Measurements from ENCODE around the gene FGD5. TPM values are rescaled to one million over a fixed set of nuclear protein-coding genes. Genes with fewer than 3 reads are reported as not detected.

Gene FGD5, protein sequence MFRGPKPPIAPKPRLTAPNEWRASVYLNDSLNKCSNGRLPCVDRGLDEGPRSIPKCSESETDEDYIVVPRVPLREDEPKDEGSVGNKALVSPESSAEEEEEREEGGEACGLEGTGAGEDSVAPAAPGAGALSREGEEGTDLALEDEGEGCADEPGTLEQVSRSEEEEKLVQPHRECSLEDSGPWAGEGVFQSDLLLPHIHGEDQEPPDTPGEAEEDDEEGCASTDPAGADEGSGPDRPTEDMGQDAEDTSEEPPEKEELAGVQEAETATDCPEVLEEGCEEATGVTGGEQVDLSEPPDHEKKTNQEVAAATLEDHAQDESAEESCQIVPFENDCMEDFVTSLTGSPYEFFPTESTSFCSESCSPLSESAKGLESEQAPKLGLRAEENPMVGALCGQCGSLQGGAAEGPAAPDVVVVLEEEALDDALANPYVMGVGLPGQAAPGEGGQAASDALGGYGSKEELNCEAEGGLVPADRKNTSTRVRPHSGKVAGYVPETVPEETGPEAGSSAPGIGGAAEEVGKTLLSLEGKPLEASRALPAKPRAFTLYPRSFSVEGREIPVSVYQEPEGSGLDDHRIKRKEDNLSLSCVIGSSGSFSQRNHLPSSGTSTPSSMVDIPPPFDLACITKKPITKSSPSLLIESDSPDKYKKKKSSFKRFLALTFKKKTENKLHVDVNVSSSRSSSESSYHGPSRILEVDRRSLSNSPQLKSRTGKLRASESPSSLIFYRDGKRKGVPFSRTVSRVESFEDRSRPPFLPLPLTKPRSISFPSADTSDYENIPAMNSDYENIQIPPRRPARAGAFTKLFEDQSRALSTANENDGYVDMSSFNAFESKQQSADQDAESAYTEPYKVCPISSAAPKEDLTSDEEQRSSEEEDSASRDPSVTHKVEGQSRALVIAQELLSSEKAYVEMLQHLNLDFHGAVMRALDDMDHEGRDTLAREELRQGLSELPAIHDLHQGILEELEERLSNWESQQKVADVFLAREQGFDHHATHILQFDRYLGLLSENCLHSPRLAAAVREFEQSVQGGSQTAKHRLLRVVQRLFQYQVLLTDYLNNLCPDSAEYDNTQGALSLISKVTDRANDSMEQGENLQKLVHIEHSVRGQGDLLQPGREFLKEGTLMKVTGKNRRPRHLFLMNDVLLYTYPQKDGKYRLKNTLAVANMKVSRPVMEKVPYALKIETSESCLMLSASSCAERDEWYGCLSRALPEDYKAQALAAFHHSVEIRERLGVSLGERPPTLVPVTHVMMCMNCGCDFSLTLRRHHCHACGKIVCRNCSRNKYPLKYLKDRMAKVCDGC (N-terminal part only)
- polyA plus RNA-seq (2013) = 26.0 TPM

GRCh38 chr3:14818804-14819500 is at the start of gene FGD5:
TSS of gene FGD5 (plus strand) at chr3:14818962. CDS start at chr3:14819072, 110 bp downstream.
- POLR2A ChIA-PET = no interaction called here
- CTCF ChIA-PET = interaction anchor here (0.6 to 5.1 kb wide), 6 partner anchors 8 to 81 kb away, joined by 3 to 28 read pairs (median 4); no protein-coding TSS in a partner anchor
- WGBS (ENCODE audit: insufficient coverage) = 97% methylated on average over 22 of the region's 25 CpGs

GRCh38 chr3:14769544-14770325 is 49.0 kb upstream of the FGD5 start:
- ChIA-PET CTCF (interaction anchor here (0.9 to 6.2 kb wide), 3 partner anchors 11 to 79 kb away, joined by 3 to 29 read pairs (median 4); no protein-coding TSS in a partner anchor), POLR2A (no interaction called here)
- 100% methylated on average over 8 of the region's 11 CpGs for WGBS (ENCODE audit: insufficient coverage)
- no peak overlapping the region for H3K27ac ChIP-seq (ENCODE audit: insufficient read depth in 1 of 2, low read depth in 1 of 2, low read length in 2 of 2, poor library complexity in 1 of 2, severe bottlenecking in 2 of 2)
- peaks cover 0 to 15% (median 2%) of the 10 kb centered on the region in 4 experiments for H3K4me1 ChIP-seq (ENCODE audit: control extremely low read depth in 1 of 4, control insufficient read depth in 4 of 4, insufficient read depth in 4 of 4, low read length in 3 of 4)
- H3K27me3 ChIP-seq (replicated peaks in 2 of 5; ENCODE audit: control insufficient read depth in 4 of 5, insufficient read depth in 5 of 5, low read length in 4 of 5) = no peaks in the 10 kb centered on the region
- H3K4me3 ChIP-seq (ENCODE audit: control insufficient read depth in 1 of 7, extremely low read depth in 1 of 7, insufficient read depth in 4 of 7, low read depth in 2 of 7, low read length in 6 of 7) = no peak overlapping the region
- DNase-seq = no peak
- no peaks in the 10 kb centered on the region for H3K9me3 ChIP-seq (ENCODE audit: control extremely low read depth in 1 of 5, control insufficient read depth in 4 of 5, insufficient read depth in 2 of 5, low read depth in 1 of 5, low read length in 4 of 5)
- no peaks in the 10 kb centered on the region for H3K36me3 ChIP-seq (ENCODE audit: control insufficient read depth in 4 of 4, insufficient read depth in 4 of 4, low read length in 3 of 4)

More at GRCh38 chr3:14818804-14819500, at the start of gene FGD5:
- no peaks in the 10 kb centered on the region for H3K27me3 ChIP-seq (replicated peaks in 2 of 5; ENCODE audit: control insufficient read depth in 4 of 5, insufficient read depth in 5 of 5, low read length in 4 of 5)
- peaks cover 3 to 23% (median 12%) of the 10 kb centered on the region in 4 experiments for H3K4me1 ChIP-seq (ENCODE audit: control extremely low read depth in 1 of 4, control insufficient read depth in 4 of 4, insufficient read depth in 4 of 4, low read length in 3 of 4)
- H3K36me3 ChIP-seq (ENCODE audit: control insufficient read depth in 4 of 4, insufficient read depth in 4 of 4, low read length in 3 of 4) = peaks cover 2 to 40% (median 12%) of the 10 kb centered on the region in 4 experiments
- no peaks in the 10 kb centered on the region for H3K9me3 ChIP-seq (ENCODE audit: control extremely low read depth in 1 of 5, control insufficient read depth in 4 of 5, insufficient read depth in 2 of 5, low read depth in 1 of 5, low read length in 4 of 5)
- H3K4me3 ChIP-seq (ENCODE audit: control insufficient read depth in 1 of 7, extremely low read depth in 1 of 7, insufficient read depth in 4 of 7, low read depth in 2 of 7, low read length in 6 of 7) = no peak within 1 kb of the TSS
- DNase-seq = no peak
- H3K27ac ChIP-seq (ENCODE audit: insufficient read depth in 1 of 2, low read depth in 1 of 2, low read length in 2 of 2, poor library complexity in 1 of 2, severe bottlenecking in 2 of 2) = no peak within 1 kb of the TSS

DNA sequence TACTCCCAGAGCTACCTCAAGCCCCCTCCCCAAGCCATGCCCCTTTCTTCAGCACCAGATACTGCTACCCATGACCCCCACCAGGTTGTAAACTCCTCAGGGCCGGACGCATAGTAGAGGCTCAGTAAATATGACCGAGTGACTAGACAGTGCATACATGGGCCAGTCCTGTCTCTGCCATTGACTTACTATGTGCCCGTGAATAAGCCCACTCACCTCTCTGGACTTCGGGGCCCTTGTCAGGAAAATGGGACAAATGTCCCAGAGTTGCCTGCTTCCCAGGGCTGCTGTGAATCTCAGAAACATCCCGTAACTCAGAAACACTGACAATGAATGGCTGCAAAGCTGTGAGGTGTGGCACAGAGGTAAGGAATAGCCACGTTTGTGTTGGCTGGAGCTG is 48.2 kb upstream of the FGD5 start:
- no peak for DNase-seq
- POLR2A ChIA-PET = no interaction called here
- 95% methylated on average over 7 of the region's 7 CpGs for WGBS (ENCODE audit: insufficient coverage)
- no peak overlapping the region for H3K27ac ChIP-seq (ENCODE audit: insufficient read depth in 1 of 2, low read depth in 1 of 2, low read length in 2 of 2, poor library complexity in 1 of 2, severe bottlenecking in 2 of 2)
- H3K4me3 ChIP-seq (ENCODE audit: control insufficient read depth in 1 of 7, extremely low read depth in 1 of 7, insufficient read depth in 4 of 7, low read depth in 2 of 7, low read length in 6 of 7) = no peak overlapping the region
- H3K4me1 ChIP-seq (ENCODE audit: control extremely low read depth in 1 of 4, control insufficient read depth in 4 of 4, insufficient read depth in 4 of 4, low read length in 3 of 4) = peaks cover 0 to 11% (median 2%) of the 10 kb centered on the region in 4 experiments
- CTCF ChIA-PET = interaction anchor here (6.2 kb wide), 1 partner anchor 10 kb away, joined by 29 read pairs; no protein-coding TSS in a partner anchor
- H3K27me3 ChIP-seq (replicated peaks in 2 of 5; ENCODE audit: control insufficient read depth in 4 of 5, insufficient read depth in 5 of 5, low read length in 4 of 5) = no peaks in the 10 kb centered on the region
- H3K9me3 ChIP-seq (ENCODE audit: control extremely low read depth in 1 of 5, control insufficient read depth in 4 of 5, insufficient read depth in 2 of 5, low read depth in 1 of 5, low read length in 4 of 5) = no peaks in the 10 kb centered on the region
- no peaks in the 10 kb centered on the region for H3K36me3 ChIP-seq (ENCODE audit: control insufficient read depth in 4 of 4, insufficient read depth in 4 of 4, low read length in 3 of 4)

- no peaks in the 10 kb centered on the region for H3K36me3 ChIP-seq (ENCODE audit: control insufficient read depth in 4 of 4, insufficient read depth in 4 of 4, low read length in 3 of 4)
- 96% methylated on average over 13 of the region's 18 CpGs for WGBS (ENCODE audit: insufficient coverage)
- POLR2A ChIA-PET = no interaction called here
- H3K27ac ChIP-seq (ENCODE audit: insufficient read depth in 1 of 2, low read depth in 1 of 2, low read length in 2 of 2, poor library complexity in 1 of 2, severe bottlenecking in 2 of 2) = no peak overlapping the region
- H3K27me3 ChIP-seq (replicated peaks in 2 of 5; ENCODE audit: control insufficient read depth in 4 of 5, insufficient read depth in 5 of 5, low read length in 4 of 5) = no peaks in the 10 kb centered on the region
- CTCF ChIA-PET = interaction anchor here (1.0 to 6.2 kb wide), 2 partner anchors 9 to 98 kb away, joined by 3 to 29 read pairs; no protein-coding TSS in a partner anchor
- H3K4me1 ChIP-seq (ENCODE audit: control extremely low read depth in 1 of 4, control insufficient read depth in 4 of 4, insufficient read depth in 4 of 4, low read length in 3 of 4) = peaks cover 0 to 11% (median 2%) of the 10 kb centered on the region in 4 experiments
- DNase-seq = no peak
- no peaks in the 10 kb centered on the region for H3K9me3 ChIP-seq (ENCODE audit: control extremely low read depth in 1 of 5, control insufficient read depth in 4 of 5, insufficient read depth in 2 of 5, low read depth in 1 of 5, low read length in 4 of 5)
- no peak overlapping the region for H3K4me3 ChIP-seq (ENCODE audit: control insufficient read depth in 1 of 7, extremely low read depth in 1 of 7, insufficient read depth in 4 of 7, low read depth in 2 of 7, low read length in 6 of 7)
Observed at GRCh38 chr3:14771593-14772497, 46.9 kb upstream of the FGD5 start.

GRCh38 chr3:14772533-14773138 is 46.1 kb upstream of the FGD5 start:
- no peaks in the 10 kb centered on the region for H3K27me3 ChIP-seq (replicated peaks in 2 of 5; ENCODE audit: control insufficient read depth in 4 of 5, insufficient read depth in 5 of 5, low read length in 4 of 5)
- ChIA-PET CTCF (interaction anchor here (1.0 to 6.2 kb wide), 2 partner anchors 8 to 99 kb away, joined by 3 to 29 read pairs; no protein-coding TSS in a partner anchor), POLR2A (no interaction called here)
- H3K4me3 ChIP-seq (ENCODE audit: control insufficient read depth in 1 of 7, extremely low read depth in 1 of 7, insufficient read depth in 4 of 7, low read depth in 2 of 7, low read length in 6 of 7) = no peak overlapping the region
- no peak overlapping the region for H3K27ac ChIP-seq (ENCODE audit: insufficient read depth in 1 of 2, low read depth in 1 of 2, low read length in 2 of 2, poor library complexity in 1 of 2, severe bottlenecking in 2 of 2)
- WGBS (ENCODE audit: insufficient coverage) = 85% methylated on average over 14 of the region's 16 CpGs
- no peak for DNase-seq
- H3K9me3 ChIP-seq (ENCODE audit: control extremely low read depth in 1 of 5, control insufficient read depth in 4 of 5, insufficient read depth in 2 of 5, low read depth in 1 of 5, low read length in 4 of 5) = no peaks in the 10 kb centered on the region
- H3K36me3 ChIP-seq (ENCODE audit: control insufficient read depth in 4 of 4, insufficient read depth in 4 of 4, low read length in 3 of 4) = no peaks in the 10 kb centered on the region
- peaks cover 0 to 11% (median 2%) of the 10 kb centered on the region in 4 experiments for H3K4me1 ChIP-seq (ENCODE audit: control extremely low read depth in 1 of 4, control insufficient read depth in 4 of 4, insufficient read depth in 4 of 4, low read length in 3 of 4)

All from common myeloid progenitor, CD34-positive (primary cell).